ENCODE results near the gene MAPK11.

DNA sequence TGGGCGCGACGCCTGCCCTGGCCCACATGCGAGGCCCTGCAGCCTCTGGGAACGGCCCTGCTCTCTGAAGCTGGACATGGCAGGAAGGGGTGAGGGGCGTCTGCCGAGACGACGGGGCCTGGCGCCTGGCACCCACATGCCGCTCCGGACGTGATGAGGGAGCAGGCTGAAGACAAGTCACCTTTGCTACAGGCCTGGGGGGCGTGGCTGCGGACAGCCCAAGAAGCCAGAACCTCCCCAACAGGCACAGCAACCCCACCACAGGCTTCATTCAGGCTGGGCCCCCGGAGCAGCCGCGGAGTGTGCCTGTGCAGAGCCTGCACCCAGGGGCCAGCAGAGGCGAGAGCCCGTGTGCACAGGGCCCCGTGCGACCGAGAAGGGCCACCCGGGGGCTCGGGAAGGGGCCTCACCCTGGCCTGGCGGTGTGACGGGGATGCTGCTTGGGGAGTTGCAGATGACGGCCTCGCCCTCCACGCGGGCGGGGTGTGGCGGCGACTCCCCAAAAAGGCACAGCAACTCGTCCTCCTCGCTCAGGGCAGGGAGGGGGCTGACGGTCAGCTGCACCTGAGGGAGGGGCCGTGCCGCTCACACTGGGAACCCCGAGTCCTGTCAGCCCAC is 16.6 kb upstream of the MAPK11 start:
- TF ChIP-seq BMI1 (IDR thresholded peaks at IDR 0.05; ENCODE audit: low read length) (no peak), BCL6 (CRISPR knock-in tag; IDR thresholded peaks at IDR 0.05) (no peak), ARID1B (IDR thresholded peaks at IDR 0.05) (no peak), POLR2A (conservative IDR thresholded peaks at IDR 0.05) (no peak), E2F6 (IDR thresholded peaks at IDR 0.05; ENCODE audit: borderline replicate concordance in 1 of 2, extremely low read depth in 1 of 2, insufficient read depth in 1 of 2, insufficient read length in 1 of 2, low read depth in 1 of 2, low read length in 1 of 2, poor library complexity in 1 of 2, severe bottlenecking in 1 of 2) (no peak), DNMT1 (IDR thresholded peaks at IDR 0.05) (no peak), SIN3A (IDR thresholded peaks at IDR 0.05; ENCODE audit: borderline replicate concordance in 2 of 2, control insufficient read depth in 1 of 2, low read depth in 2 of 2, low read length in 2 of 2) (no peak), AFF4 (CRISPR knock-in tag; IDR thresholded peaks at IDR 0.05) (no peak), PHF20 (IDR thresholded peaks at IDR 0.05; ENCODE audit: partially characterized antibody) (no peak), RAD21 (CRISPR knock-in tag; conservative IDR thresholded peaks at IDR 0.05 in 1 of 2, IDR thresholded peaks at IDR 0.05 in 1 of 2) (no peak), PHB (CRISPR knock-in tag; IDR thresholded peaks at IDR 0.05) (no peak), XRCC5 (IDR thresholded peaks at IDR 0.05; ENCODE audit: low read depth, low read length) (no peak)
- TF ChIP-seq, protein P1, sequence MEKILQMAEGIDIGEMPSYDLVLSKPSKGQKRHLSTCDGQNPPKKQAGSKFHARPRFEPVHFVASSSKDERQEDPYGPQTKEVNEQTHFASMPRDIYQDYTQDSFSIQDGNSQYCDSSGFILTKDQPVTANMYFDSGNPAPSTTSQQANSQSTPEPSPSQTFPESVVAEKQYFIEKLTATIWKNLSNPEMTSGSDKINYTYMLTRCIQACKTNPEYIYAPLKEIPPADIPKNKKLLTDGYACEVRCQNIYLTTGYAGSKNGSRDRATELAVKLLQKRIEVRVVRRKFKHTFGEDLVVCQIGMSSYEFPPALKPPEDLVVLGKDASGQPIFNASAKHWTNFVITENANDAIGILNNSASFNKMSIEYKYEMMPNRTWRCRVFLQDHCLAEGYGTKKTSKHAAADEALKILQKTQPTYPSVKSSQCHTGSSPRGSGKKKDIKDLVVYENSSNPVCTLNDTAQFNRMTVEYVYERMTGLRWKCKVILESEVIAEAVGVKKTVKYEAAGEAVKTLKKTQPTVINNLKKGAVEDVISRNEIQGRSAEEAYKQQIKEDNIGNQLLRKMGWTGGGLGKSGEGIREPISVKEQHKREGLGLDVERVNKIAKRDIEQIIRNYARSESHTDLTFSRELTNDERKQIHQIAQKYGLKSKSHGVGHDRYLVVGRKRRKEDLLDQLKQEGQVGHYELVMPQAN (IDR thresholded peaks at IDR 0.05; ENCODE audit: borderline replicate concordance): no peak

All from K562 (cell line).